Esophagus squamous epithelium (tissue), 4 donors: ENCODE results near the gene ZNF701.

ENCODE experiments used
- CTCF ChIP-seq, 6 experiments: fragments of 450-650 bp in 4 of 6; fragments of 200-600 bp in 2 of 6; sonication (generic) in 2 of 6; IDR thresholded peaks; one replicate each; pipeline ENCODE4 v1.5.1; 2016 to 2019; ENCODE audit warnings: antibody characterized with exemption in 6 of 6, mild to moderate bottlenecking in 4 of 6, moderate library complexity in 4 of 6
- POLR2A ChIP-seq, 4 donors: fragments of 450-650 bp; IDR thresholded peaks; one replicate each; pipeline ENCODE4 v1.6.1; 2017; ENCODE audit warnings: antibody characterized with exemption in 4 of 4, mild to moderate bottlenecking in 4 of 4, moderate library complexity in 3 of 4

- no peak for TF ChIP-seq CTCF (IDR thresholded peaks at IDR 0.05)
- no peak for TF ChIP-seq POLR2A (IDR thresholded peaks at IDR 0.05)
These were observed 46.0 kb upstream of the ZNF701 start for GRCh38 chr19:52524086-52524485.
